ENCODE data around the gene TTC23.

TTC23 gene

DNA sequence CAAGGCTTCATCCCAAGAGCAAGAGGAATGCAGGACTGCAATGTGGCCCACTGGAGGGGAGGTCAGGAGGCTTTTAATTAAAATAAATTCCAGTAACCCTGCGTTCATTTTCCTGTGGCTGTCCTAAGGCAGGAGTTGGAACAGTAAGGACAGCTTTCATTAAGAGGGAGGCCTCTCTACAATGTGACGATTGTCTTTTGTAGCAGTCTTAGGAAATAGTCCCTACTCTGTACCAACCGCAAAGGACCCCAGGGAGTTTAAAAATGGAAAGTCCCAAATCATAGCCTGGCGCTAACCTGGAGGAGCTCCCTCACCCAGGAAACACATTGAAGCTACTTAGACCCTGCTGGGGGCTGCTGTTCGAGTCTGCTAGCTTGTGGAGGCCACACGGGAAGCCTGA is 81.7 kb downstream of the TTC23 start:
- Histone ChIP-seq H3K27ac (replicated peaks) (no peak overlapping the region), H3K4me3 (replicated peaks; ENCODE audit: insufficient read depth, low read length) (no peak overlapping the region), H3K27me3 (ENCODE audit: insufficient read depth, poor library complexity, severe bottlenecking) (no peaks in the 10 kb centered on the region)
- TF ChIP-seq GABPA (IDR thresholded peaks at IDR 0.05; ENCODE audit: low read depth) (no peak), POLR2AphosphoS5 (IDR thresholded peaks at IDR 0.05; ENCODE audit: low read depth) (no peak), CTCF (IDR thresholded peaks at IDR 0.05; ENCODE audit: insufficient read depth, low read length) (no peak), SPI1 (IDR thresholded peaks at IDR 0.05; ENCODE audit: borderline replicate concordance, low read depth) (no peak)
- TF ChIP-seq, protein P1, sequence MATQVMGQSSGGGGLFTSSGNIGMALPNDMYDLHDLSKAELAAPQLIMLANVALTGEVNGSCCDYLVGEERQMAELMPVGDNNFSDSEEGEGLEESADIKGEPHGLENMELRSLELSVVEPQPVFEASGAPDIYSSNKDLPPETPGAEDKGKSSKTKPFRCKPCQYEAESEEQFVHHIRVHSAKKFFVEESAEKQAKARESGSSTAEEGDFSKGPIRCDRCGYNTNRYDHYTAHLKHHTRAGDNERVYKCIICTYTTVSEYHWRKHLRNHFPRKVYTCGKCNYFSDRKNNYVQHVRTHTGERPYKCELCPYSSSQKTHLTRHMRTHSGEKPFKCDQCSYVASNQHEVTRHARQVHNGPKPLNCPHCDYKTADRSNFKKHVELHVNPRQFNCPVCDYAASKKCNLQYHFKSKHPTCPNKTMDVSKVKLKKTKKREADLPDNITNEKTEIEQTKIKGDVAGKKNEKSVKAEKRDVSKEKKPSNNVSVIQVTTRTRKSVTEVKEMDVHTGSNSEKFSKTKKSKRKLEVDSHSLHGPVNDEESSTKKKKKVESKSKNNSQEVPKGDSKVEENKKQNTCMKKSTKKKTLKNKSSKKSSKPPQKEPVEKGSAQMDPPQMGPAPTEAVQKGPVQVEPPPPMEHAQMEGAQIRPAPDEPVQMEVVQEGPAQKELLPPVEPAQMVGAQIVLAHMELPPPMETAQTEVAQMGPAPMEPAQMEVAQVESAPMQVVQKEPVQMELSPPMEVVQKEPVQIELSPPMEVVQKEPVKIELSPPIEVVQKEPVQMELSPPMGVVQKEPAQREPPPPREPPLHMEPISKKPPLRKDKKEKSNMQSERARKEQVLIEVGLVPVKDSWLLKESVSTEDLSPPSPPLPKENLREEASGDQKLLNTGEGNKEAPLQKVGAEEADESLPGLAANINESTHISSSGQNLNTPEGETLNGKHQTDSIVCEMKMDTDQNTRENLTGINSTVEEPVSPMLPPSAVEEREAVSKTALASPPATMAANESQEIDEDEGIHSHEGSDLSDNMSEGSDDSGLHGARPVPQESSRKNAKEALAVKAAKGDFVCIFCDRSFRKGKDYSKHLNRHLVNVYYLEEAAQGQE (IDR thresholded peaks at IDR 0.05; ENCODE audit: insufficient replicate concordance, low read depth), result no peak
- DNase-seq (ENCODE audit: low read depth in 1 of 2, low spot score in 1 of 2), result no peak

DNA sequence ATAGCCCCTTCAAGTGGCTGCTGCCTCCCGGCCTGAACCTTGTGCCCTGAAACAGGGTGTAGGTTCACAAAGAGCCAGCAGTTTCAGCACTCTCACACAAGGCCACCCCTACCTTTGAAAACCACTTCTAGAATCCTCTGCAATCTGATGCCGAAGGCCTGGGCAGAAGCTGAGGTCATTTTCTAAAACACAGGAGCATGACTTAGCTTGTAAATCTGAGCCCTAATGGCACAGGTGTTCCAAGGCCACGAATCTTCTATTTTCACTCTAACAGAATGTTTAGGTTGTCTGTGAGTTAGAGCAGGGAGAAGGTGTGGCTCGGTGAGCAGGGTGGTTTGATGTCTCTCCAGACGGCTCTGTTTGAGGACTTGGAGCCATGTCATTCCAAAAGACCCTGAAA is 82.2 kb downstream of the TTC23 start:
- DNase-seq (ENCODE audit: low read depth in 1 of 2, low spot score in 1 of 2), result no peak
- Histone ChIP-seq H3K27me3 (ENCODE audit: insufficient read depth, poor library complexity, severe bottlenecking) (no peaks in the 10 kb centered on the region), H3K4me3 (replicated peaks; ENCODE audit: insufficient read depth, low read length) (no peak overlapping the region), H3K27ac (replicated peaks) (no peak overlapping the region)
- TF ChIP-seq, protein P1 (IDR thresholded peaks at IDR 0.05; ENCODE audit: insufficient replicate concordance, low read depth), result no peak
- TF ChIP-seq POLR2AphosphoS5 (IDR thresholded peaks at IDR 0.05; ENCODE audit: low read depth) (no peak), CTCF (IDR thresholded peaks at IDR 0.05; ENCODE audit: insufficient read depth, low read length) (no peak), GABPA (IDR thresholded peaks at IDR 0.05; ENCODE audit: low read depth) (no peak), SPI1 (IDR thresholded peaks at IDR 0.05; ENCODE audit: borderline replicate concordance, low read depth) (no peak)

GRCh38 chr15:99165956-99166689 is 83.3 kb downstream of the TTC23 start:
- H3K27me3 ChIP-seq (ENCODE audit: insufficient read depth, poor library complexity, severe bottlenecking), result no peaks in the 10 kb centered on the region
- no peak for TF ChIP-seq GABPA (IDR thresholded peaks at IDR 0.05; ENCODE audit: low read depth)
- no peak for TF ChIP-seq SPI1 (IDR thresholded peaks at IDR 0.05; ENCODE audit: borderline replicate concordance, low read depth)
- no peak for TF ChIP-seq POLR2AphosphoS5 (IDR thresholded peaks at IDR 0.05; ENCODE audit: low read depth)
- TF ChIP-seq, protein P1 (IDR thresholded peaks at IDR 0.05; ENCODE audit: insufficient replicate concordance, low read depth), result no peak
- TF ChIP-seq CTCF (IDR thresholded peaks at IDR 0.05; ENCODE audit: insufficient read depth, low read length), result no peak
- H3K27ac ChIP-seq (replicated peaks), result no peak overlapping the region
- DNase-seq (ENCODE audit: low read depth in 1 of 2, low spot score in 1 of 2), result no peak
- no peak overlapping the region for H3K4me3 ChIP-seq (replicated peaks; ENCODE audit: insufficient read depth, low read length)
